Activated CD4-positive, alpha-beta T cell treated with anti-CD3 and anti-CD28 coated beads for 1 hour (primary cell): ENCODE measurements around the gene AEBP1.
"Not testable (repeated sequence)": the region's sequence is repeated elsewhere in the genome, so short reads cannot be mapped to it uniquely, and the experiment has no call there.

ENCODE experiments used
- DNase-seq: peaks from one replicate; pipeline ENCODE4 v3.0.0-alpha.2; 2020

Gene AEBP1

GRCh38 chr7:44121761-44122420 is 17.7 kb downstream of the AEBP1 start:
- DNase-seq = no peak

- DNase-seq = no peak
These were observed 18.4 kb downstream of the AEBP1 start for GRCh38 chr7:44122529-44122928.

GRCh38 chr7:44123190-44124003 is 19.3 kb downstream of the AEBP1 start, which contains the start of gene POLD2:
Gene POLD2, minus strand, starts transcription at chr7:44123548. Its CDS starts 1,495 bp downstream, at chr7:44122053.
- peak; percentile 94 for DNase-seq

- DNase-seq = no peak
These were observed 20.7 kb downstream of the AEBP1 start for GRCh38 chr7:44124822-44125202.

- DNase-seq = not testable (repeated sequence)
These were observed 22.4 kb downstream of the AEBP1 start for GRCh38 chr7:44126574-44126973.

GRCh38 chr7:44127161-44127560 is 23.0 kb downstream of the AEBP1 start:
- no peak for DNase-seq

- DNase-seq = no peak
These were observed 24.8 kb downstream of the AEBP1 start for GRCh38 chr7:44128721-44129582.

- no peak for DNase-seq
These were observed 27.3 kb downstream of the AEBP1 start for GRCh38 chr7:44131173-44132029.

GRCh38 chr7:44132039-44132438 is 27.9 kb downstream of the AEBP1 start:
- DNase-seq = no peak

- no peak for DNase-seq
These were observed 29.1 kb downstream of the AEBP1 start for GRCh38 chr7:44133295-44133694.

- DNase-seq = no peak
These were observed 30.9 kb downstream of the AEBP1 start for GRCh38 chr7:44134943-44135628.

- no peak for DNase-seq
These were observed 32.6 kb downstream of the AEBP1 start for GRCh38 chr7:44136731-44137130.

GRCh38 chr7:44138698-44139097 is 34.6 kb downstream of the AEBP1 start:
- no peak for DNase-seq

GRCh38 chr7:44139311-44140010 is 35.3 kb downstream of the AEBP1 start:
- no peak for DNase-seq

- DNase-seq = no peak
These were observed 36.2 kb downstream of the AEBP1 start for GRCh38 chr7:44140341-44140740.

GRCh38 chr7:44141221-44141850 is 37.2 kb downstream of the AEBP1 start, which contains the start of gene MYL7:
Gene MYL7, minus strand, starts transcription at chr7:44141332. Its CDS starts 27 bp downstream, at chr7:44141305.
- DNase-seq = no peak

- no peak for DNase-seq
These were observed 37.9 kb downstream of the AEBP1 start for GRCh38 chr7:44142028-44142427.

- no peak for DNase-seq
These were observed 39.6 kb downstream of the AEBP1 start for GRCh38 chr7:44143646-44144250.

GRCh38 chr7:44144426-44144967 is 40.4 kb downstream of the AEBP1 start:
- DNase-seq = no peak
